ENCODE measurements around the gene CNTD1.
"Not testable (repeated sequence)": the region's sequence is repeated elsewhere in the genome, so short reads cannot be mapped to it uniquely, and the experiment has no call there.

CNTD1 gene

GRCh38 chr17:42856516-42856915 lies 57.9 kb downstream of the CNTD1 start:
- H3K36me3 Mint-ChIP-seq (ENCODE audit: insufficient read depth); H3K4me3 Mint-ChIP-seq; H3K9me3 Mint-ChIP-seq; DNase-seq (ENCODE audit: low spot score in 2 of 2); ATAC-seq (replicated peaks; ENCODE audit: extremely low read depth, poor library complexity, severe bottlenecking); H3K4me1 Mint-ChIP-seq: not testable (repeated sequence)
- Mint-ChIP-seq H3K27me3 (peaks cover 44% of the 10 kb centered on the region), H3K27ac (ENCODE audit: low read depth) (peak overlapping the region; percentile 61)

- Mint-ChIP-seq H3K27me3 (peaks cover 41% of the 10 kb centered on the region), H3K27ac (ENCODE audit: low read depth) (peak overlapping the region; percentile 61), H3K4me3 (no peak overlapping the region), H3K9me3 (no peaks in the 10 kb centered on the region), H3K4me1 (no peaks in the 10 kb centered on the region), H3K36me3 (ENCODE audit: insufficient read depth) (no peaks in the 10 kb centered on the region)
- ATAC-seq (replicated peaks; ENCODE audit: extremely low read depth, poor library complexity, severe bottlenecking) (no peak), DNase-seq (ENCODE audit: low spot score in 2 of 2) (no peak)
Observed at GRCh38 chr17:42857389-42857788, 58.7 kb downstream of the CNTD1 start.
